Testis (tissue), 3 donors: ENCODE results near the gene MOV10L1. TPM values are rescaled to one million over a fixed set of nuclear protein-coding genes. Genes with fewer than 3 reads are reported as not detected.

Experiments
- DNase-seq: peaks from one replicate; pipeline ENCODE4 v3.0.0-alpha.2; 2019
- H3K27ac ChIP-seq, 2 donors: fragments of 200-600 bp; sonication (generic); one replicate each; pipeline ENCODE4 v1.5.1; 2019
- H3K27me3 ChIP-seq: fragments of 200-600 bp; sonication (generic); one replicate; pipeline ENCODE4 v1.5.1; 2019
- H3K36me3 ChIP-seq: fragments of 200-600 bp; sonication (generic); one replicate; pipeline ENCODE4 v1.5.1; 2017; ENCODE audit warnings: low read depth; ENCODE audit errors: missing control alignments
- H3K4me1 ChIP-seq: fragments of 200-600 bp; sonication (generic); one replicate; pipeline ENCODE4 v1.5.1; 2019
- H3K4me3 ChIP-seq, 2 donors: fragments of 200-600 bp; sonication (generic); one replicate each; pipeline ENCODE4 v1.5.1; 2017 to 2019
- H3K9me3 ChIP-seq: fragments of 200-600 bp; sonication (generic); one replicate; pipeline ENCODE4 v1.5.1; 2017
- CTCF ChIP-seq, 3 experiments: fragments of 450-650 bp in 2 of 3; fragments of 200-600 bp in 1 of 3; sonication (generic) in 1 of 3; IDR thresholded peaks; one replicate each; pipeline ENCODE4 v1.5.1; 2016 to 2019; ENCODE audit warnings: antibody characterized with exemption in 3 of 3, mild to moderate bottlenecking in 2 of 3, moderate library complexity in 1 of 3
- POLR2A ChIP-seq: fragments of 450-650 bp; IDR thresholded peaks from one replicate; pipeline ENCODE4 v1.6.1; 2017; ENCODE audit warnings: antibody characterized with exemption, mild to moderate bottlenecking, moderate library complexity
- WGBS, 2 donors: methylation state at CpG; one replicate each; pipeline ENCODE4 v1.1.5; 2018; 5-methylcytosine and 5-hydroxymethylcytosine counted together
- intact Hi-C: fragments of 100-400 bp; cut with DNase I; formaldehyde crosslinking; loops from one replicate; pipeline ENCODE4 v1.15.1; 2023; ENCODE audit warnings: low total_unique reads
- polyA plus RNA-seq: library from polyadenylated mRNA; stranded (reverse); fragments of 350-450 nt; fragmentation: Illumina TruSeq; extraction: RNeasy Lipid Tissue Mini Kit (QIAGEN cat#74804); gene quantifications from one replicate; pipeline ENCODE4 v1.2.3, GENCODE V29; 2014; ENCODE audit warnings: low read depth, low replicate concordance; ENCODE audit not compliant: insufficient read depth
- total RNA-seq, 2 donors: library from RNA; depleted of rRNA; stranded (reverse); fragments of >200 nt; gene quantifications; one replicate each; pipeline ENCODE4 v1.2.3, GENCODE V29; 2016

MOV10L1 gene
- total and polyA plus RNA-seq, 3 donors from 2014 or later = 48.4 to 73.3 (median 62.4) TPM

DNA sequence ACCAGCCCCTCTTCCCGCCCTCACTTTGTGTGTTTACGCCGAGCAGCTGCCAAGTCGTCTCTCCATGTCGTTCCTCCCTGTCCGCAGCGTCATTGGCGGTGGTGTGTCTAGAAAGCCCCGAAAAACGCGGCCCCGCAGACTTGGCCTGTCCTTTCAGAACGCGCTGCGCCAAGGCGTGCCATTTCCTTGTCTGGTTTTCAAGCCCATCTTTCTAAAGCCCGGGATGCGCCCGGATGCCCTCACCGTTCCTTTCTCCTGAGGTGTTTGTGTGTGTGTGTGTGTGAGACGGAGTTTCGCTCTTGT is 557 bp downstream of the MOV10L1 start:
- intact Hi-C loops = no loop called here
- H3K36me3 ChIP-seq = no peaks in the 10 kb centered on the region
- peak; percentile 28 for DNase-seq
- H3K27ac ChIP-seq = peak overlapping the region; percentile 50 to 70
- TF ChIP-seq POLR2A = no peak
- no peak for TF ChIP-seq CTCF (IDR thresholded peaks at IDR 0.05)
- no peaks in the 10 kb centered on the region for H3K4me1 ChIP-seq
- no peaks in the 10 kb centered on the region for H3K27me3 ChIP-seq
- H3K4me3 ChIP-seq = peak overlapping the region; percentile 55 to 62
- 71 to 86% methylated on average over 21 to 22 of the region's 22 CpGs for WGBS, 2 donors
- H3K9me3 ChIP-seq = no peaks in the 10 kb centered on the region

DNA sequence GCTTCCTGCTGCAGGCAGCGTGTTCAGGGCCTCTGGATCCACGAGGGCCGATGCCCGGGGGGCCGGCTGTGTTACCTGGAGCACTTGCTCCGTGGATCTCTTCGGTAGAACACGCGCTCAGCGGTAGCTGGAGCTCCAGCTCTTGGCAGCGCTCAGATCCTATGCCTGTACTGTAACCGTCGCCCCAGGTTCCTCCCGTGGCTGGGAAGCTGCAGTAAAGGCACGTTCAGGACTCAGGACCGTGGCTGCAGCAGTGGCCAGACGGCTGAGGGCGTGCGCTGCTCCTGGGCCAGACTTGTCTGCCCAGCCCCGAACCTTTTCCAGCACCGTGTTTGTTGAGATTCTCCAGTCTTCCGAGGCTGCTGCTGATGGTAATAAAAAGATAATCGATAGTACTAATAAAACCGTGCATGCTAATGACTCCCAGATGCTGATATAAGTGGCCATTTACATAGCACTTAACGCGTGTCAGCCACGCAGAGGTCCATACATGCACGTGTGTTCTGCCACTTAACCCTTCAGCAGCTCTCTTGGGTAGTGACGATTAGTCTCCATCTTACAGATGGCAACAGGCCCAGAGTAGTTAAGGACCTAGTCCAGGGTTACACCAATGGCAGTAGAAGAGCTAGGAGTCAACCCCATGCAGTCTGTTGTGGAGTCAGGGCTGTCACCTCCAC is 1.4 kb downstream of the MOV10L1 start:
- WGBS, 2 donors = 56 to 65% methylated on average over 25 to 29 of the region's 29 CpGs

GRCh38 chr22:50092342-50092741 is 2.5 kb downstream of the MOV10L1 start:
- no peaks in the 10 kb centered on the region for H3K4me1 ChIP-seq
- H3K27me3 ChIP-seq = no peaks in the 10 kb centered on the region
- no peak for TF ChIP-seq CTCF (IDR thresholded peaks at IDR 0.05)
- no peak for TF ChIP-seq POLR2A
- no peak overlapping the region for H3K27ac ChIP-seq
- no peak overlapping the region for H3K4me3 ChIP-seq
- intact Hi-C loops = no loop called here
- 52 to 70% methylated on average over 5 of the region's 5 CpGs for WGBS, 2 donors
- H3K9me3 ChIP-seq = no peaks in the 10 kb centered on the region
- no peak for DNase-seq
- no peaks in the 10 kb centered on the region for H3K36me3 ChIP-seq

More for the DNA sequence above, 1.4 kb downstream of the MOV10L1 start:
- H3K27ac ChIP-seq = no peak overlapping the region
- TF ChIP-seq CTCF (IDR thresholded peaks at IDR 0.05) (no peak), POLR2A (no peak)
- H3K36me3 ChIP-seq = no peaks in the 10 kb centered on the region
- H3K9me3 ChIP-seq = no peaks in the 10 kb centered on the region
- peak overlapping the region in 1 of 2 donors; percentile 62 for H3K4me3 ChIP-seq
- DNase-seq = no peak
- H3K27me3 ChIP-seq = no peaks in the 10 kb centered on the region
- H3K4me1 ChIP-seq = no peaks in the 10 kb centered on the region
- intact Hi-C loops = no loop called here

- H3K27me3 ChIP-seq = no peaks in the 10 kb centered on the region
- DNase-seq = no peak
- no peaks in the 10 kb centered on the region for H3K36me3 ChIP-seq
- H3K4me1 ChIP-seq = no peaks in the 10 kb centered on the region
- H3K9me3 ChIP-seq = no peaks in the 10 kb centered on the region
- no peak overlapping the region for H3K27ac ChIP-seq
- no peak overlapping the region for H3K4me3 ChIP-seq
- intact Hi-C loops = no loop called here
- 91 to 92% methylated on average over 3 of the region's 3 CpGs for WGBS, 2 donors
- TF ChIP-seq POLR2A (no peak), CTCF (IDR thresholded peaks at IDR 0.05) (no peak)
Measured at GRCh38 chr22:50098052-50098451, 8.2 kb downstream of the MOV10L1 start.
